DMS153 (cell line): ENCODE measurements around the gene ADGRB3.
"Not testable (repeated sequence)": the region's sequence is repeated elsewhere in the genome, so short reads cannot be mapped to it uniquely, and the experiment has no call there.

Source experiments
- DNase-seq: peaks from one replicate; lab custom pipeline; 2025; lab: John Stamatoyannopoulos, UW

Gene ADGRB3

GRCh38 chr6:68826501-68826900 lies 191.4 kb downstream of the ADGRB3 start:
- no peak for DNase-seq

- DNase-seq: no peak
Measured at GRCh38 chr6:68834551-68834950, 199.5 kb downstream of the ADGRB3 start.

- DNase-seq: no peak
Measured at GRCh38 chr6:68838571-68838970, 203.5 kb downstream of the ADGRB3 start.

- DNase-seq: no peak
Measured at GRCh38 chr6:68852791-68853190, 217.7 kb downstream of the ADGRB3 start.

- no peak for DNase-seq
Measured at GRCh38 chr6:68859233-68859632, 224.2 kb downstream of the ADGRB3 start.

GRCh38 chr6:68868646-68869045 lies 233.6 kb downstream of the ADGRB3 start:
- DNase-seq: no peak

GRCh38 chr6:68873236-68873635 lies 238.2 kb downstream of the ADGRB3 start:
- DNase-seq: no peak

- DNase-seq: no peak
Measured at GRCh38 chr6:68874747-68875146, 239.7 kb downstream of the ADGRB3 start.

- DNase-seq: no peak
Measured at GRCh38 chr6:68875403-68875802, 240.3 kb downstream of the ADGRB3 start.

- DNase-seq: peak; percentile 3
Measured at GRCh38 chr6:68876792-68877493, 241.9 kb downstream of the ADGRB3 start.

GRCh38 chr6:68880050-68880813 lies 245.2 kb downstream of the ADGRB3 start:
- DNase-seq: no peak

- not testable (repeated sequence) for DNase-seq
Measured at GRCh38 chr6:68883325-68883724, 248.2 kb downstream of the ADGRB3 start.

- no peak for DNase-seq
Measured at GRCh38 chr6:68891419-68891818, 256.3 kb downstream of the ADGRB3 start.

GRCh38 chr6:68892452-68892851 lies 257.4 kb downstream of the ADGRB3 start:
- no peak for DNase-seq

GRCh38 chr6:68895929-68896328 lies 260.8 kb downstream of the ADGRB3 start:
- no peak for DNase-seq

- no peak for DNase-seq
Measured at GRCh38 chr6:68901044-68901443, 266.0 kb downstream of the ADGRB3 start.

GRCh38 chr6:68911334-68911733 lies 276.3 kb downstream of the ADGRB3 start:
- DNase-seq: no peak

GRCh38 chr6:68911811-68912210 lies 276.7 kb downstream of the ADGRB3 start:
- DNase-seq: no peak

GRCh38 chr6:68912805-68913204 lies 277.7 kb downstream of the ADGRB3 start:
- not testable (repeated sequence) for DNase-seq

- no peak for DNase-seq
Measured at GRCh38 chr6:68915586-68915985, 280.5 kb downstream of the ADGRB3 start.

GRCh38 chr6:68919537-68919936 lies 284.5 kb downstream of the ADGRB3 start:
- DNase-seq: no peak

- DNase-seq: no peak
Measured at GRCh38 chr6:68941345-68941744, 306.3 kb downstream of the ADGRB3 start.

GRCh38 chr6:68947721-68948120 lies 312.6 kb downstream of the ADGRB3 start:
- DNase-seq: no peak

- DNase-seq: no peak
Measured at GRCh38 chr6:68951270-68951669, 316.2 kb downstream of the ADGRB3 start.
